Measurements from ENCODE around the gene PPARG.

DNA sequence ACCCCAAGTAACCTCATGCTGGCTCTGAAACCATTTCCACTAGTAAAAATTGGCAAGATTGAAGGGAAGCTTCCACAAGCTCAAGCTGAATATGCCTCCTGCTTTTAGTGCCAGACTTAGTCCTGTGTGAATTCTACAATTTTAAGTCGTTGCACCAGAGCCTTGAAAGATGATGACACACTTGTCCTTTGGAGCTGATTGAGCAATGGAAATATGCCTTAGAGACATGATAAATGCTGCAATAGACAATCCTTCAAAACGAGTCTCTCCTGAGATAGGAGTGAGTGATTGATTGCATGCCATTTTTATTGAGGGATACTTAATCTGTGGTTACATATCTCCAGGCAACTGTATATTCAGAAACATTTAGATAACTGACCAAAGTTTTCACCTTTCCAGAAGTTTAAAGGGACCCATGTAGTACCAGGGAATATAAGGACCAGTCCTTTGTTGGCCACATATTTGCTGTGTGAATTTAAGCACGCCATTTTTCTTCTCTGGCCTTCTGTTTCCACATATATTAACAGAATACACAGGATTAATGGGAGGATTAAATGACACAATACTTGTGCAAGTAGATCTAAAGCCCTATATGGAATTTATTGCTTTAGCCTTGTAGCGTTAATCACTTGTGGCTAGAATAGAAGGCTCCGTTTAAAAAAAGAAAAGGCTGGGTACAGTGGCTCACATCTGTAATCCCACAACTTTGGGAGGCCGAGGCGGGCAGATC lies 65.1 kb downstream of the PPARG start:
- TF ChIP-seq, protein P1, sequence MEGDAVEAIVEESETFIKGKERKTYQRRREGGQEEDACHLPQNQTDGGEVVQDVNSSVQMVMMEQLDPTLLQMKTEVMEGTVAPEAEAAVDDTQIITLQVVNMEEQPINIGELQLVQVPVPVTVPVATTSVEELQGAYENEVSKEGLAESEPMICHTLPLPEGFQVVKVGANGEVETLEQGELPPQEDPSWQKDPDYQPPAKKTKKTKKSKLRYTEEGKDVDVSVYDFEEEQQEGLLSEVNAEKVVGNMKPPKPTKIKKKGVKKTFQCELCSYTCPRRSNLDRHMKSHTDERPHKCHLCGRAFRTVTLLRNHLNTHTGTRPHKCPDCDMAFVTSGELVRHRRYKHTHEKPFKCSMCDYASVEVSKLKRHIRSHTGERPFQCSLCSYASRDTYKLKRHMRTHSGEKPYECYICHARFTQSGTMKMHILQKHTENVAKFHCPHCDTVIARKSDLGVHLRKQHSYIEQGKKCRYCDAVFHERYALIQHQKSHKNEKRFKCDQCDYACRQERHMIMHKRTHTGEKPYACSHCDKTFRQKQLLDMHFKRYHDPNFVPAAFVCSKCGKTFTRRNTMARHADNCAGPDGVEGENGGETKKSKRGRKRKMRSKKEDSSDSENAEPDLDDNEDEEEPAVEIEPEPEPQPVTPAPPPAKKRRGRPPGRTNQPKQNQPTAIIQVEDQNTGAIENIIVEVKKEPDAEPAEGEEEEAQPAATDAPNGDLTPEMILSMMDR (conservative IDR thresholded peaks at IDR 0.05; ENCODE audit: low read depth in 2 of 2): no peak
- TF ChIP-seq EZH2 (IDR thresholded peaks at IDR 0.05; ENCODE audit: low read depth, unreplicated experiment) (no peak), POLR2AphosphoS5 (IDR thresholded peaks at IDR 0.05; ENCODE audit: low read depth) (no peak), CREB1 (CRISPR knock-in tag; IDR thresholded peaks at IDR 0.05; ENCODE audit: low read depth) (no peak), EZH2phosphoT487 (IDR thresholded peaks at IDR 0.05; ENCODE audit: unreplicated experiment) (no peak), STAT1 (IDR thresholded peaks at IDR 0.05; ENCODE audit: unreplicated experiment) (no peak), NANOG (IDR thresholded peaks at IDR 0.05; ENCODE audit: borderline replicate concordance) (no peak), ETS1 (IDR thresholded peaks at IDR 0.05) (no peak), JUNB (IDR thresholded peaks at IDR 0.05; ENCODE audit: unreplicated experiment) (no peak), ZNF331 (CRISPR knock-in tag; IDR thresholded peaks at IDR 0.05; ENCODE audit: low read depth) (no peak), ZNF114 (CRISPR knock-in tag; IDR thresholded peaks at IDR 0.05) (no peak), ZNF462 (CRISPR knock-in tag; IDR thresholded peaks at IDR 0.05) (no peak)
- TF ChIP-seq, protein P2, sequence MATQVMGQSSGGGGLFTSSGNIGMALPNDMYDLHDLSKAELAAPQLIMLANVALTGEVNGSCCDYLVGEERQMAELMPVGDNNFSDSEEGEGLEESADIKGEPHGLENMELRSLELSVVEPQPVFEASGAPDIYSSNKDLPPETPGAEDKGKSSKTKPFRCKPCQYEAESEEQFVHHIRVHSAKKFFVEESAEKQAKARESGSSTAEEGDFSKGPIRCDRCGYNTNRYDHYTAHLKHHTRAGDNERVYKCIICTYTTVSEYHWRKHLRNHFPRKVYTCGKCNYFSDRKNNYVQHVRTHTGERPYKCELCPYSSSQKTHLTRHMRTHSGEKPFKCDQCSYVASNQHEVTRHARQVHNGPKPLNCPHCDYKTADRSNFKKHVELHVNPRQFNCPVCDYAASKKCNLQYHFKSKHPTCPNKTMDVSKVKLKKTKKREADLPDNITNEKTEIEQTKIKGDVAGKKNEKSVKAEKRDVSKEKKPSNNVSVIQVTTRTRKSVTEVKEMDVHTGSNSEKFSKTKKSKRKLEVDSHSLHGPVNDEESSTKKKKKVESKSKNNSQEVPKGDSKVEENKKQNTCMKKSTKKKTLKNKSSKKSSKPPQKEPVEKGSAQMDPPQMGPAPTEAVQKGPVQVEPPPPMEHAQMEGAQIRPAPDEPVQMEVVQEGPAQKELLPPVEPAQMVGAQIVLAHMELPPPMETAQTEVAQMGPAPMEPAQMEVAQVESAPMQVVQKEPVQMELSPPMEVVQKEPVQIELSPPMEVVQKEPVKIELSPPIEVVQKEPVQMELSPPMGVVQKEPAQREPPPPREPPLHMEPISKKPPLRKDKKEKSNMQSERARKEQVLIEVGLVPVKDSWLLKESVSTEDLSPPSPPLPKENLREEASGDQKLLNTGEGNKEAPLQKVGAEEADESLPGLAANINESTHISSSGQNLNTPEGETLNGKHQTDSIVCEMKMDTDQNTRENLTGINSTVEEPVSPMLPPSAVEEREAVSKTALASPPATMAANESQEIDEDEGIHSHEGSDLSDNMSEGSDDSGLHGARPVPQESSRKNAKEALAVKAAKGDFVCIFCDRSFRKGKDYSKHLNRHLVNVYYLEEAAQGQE (IDR thresholded peaks at IDR 0.05; ENCODE audit: unreplicated experiment): no peak
